ENCODE measurements around the gene POMGNT1. TPM values are rescaled to one million over a fixed set of nuclear protein-coding genes. Genes with fewer than 3 reads are reported as not detected.

POMGNT1 gene
- total and polyA plus RNA-seq, 2 of the 8 experiments (the other 6 are each of a cell fraction or from before 2014, with no cell fraction given) = 28.0 to 40.3 TPM

- no peak overlapping the region for H3K4me2 ChIP-seq (ENCODE audit: insufficient read depth in 1 of 2, low read depth in 2 of 2, low read length in 2 of 2)
- H3K36me3 ChIP-seq (ENCODE audit: control insufficient read depth in 2 of 4, insufficient read depth in 4 of 4, low read length in 3 of 4) = peaks cover 0 to 11% (median 9%) of the 10 kb centered on the region in 4 experiments; a peak in 5 of 8 replicates
- no peak overlapping the region for H4K8ac ChIP-seq (ENCODE audit: extremely low read depth, insufficient read depth, low read length)
- no peak overlapping the region for H3K14ac ChIP-seq (ENCODE audit: insufficient read length)
- H3K23ac ChIP-seq (ENCODE audit: insufficient read length) = no peak overlapping the region
- CTCF ChIA-PET (ENCODE audit: partially characterized antibody) = interaction anchor here (0.9 to 5.8 kb wide), 7 partner anchors 8 to 156 kb away, joined by 3 to 35 read pairs (median 4); no protein-coding TSS in a partner anchor
- H3K9me3 ChIP-seq (ENCODE audit: insufficient read depth in 2 of 2, low read depth in 1 of 2, low read length in 1 of 2) = no peaks in the 10 kb centered on the region
- H3K79me2 ChIP-seq (ENCODE audit: control insufficient read depth in 1 of 2, insufficient read depth in 2 of 2, low read length in 2 of 2) = no peaks in the 10 kb centered on the region
- H3K4ac ChIP-seq (replicated peaks; ENCODE audit: insufficient read length, low read depth, low read length) = no peak overlapping the region
- H3K9ac ChIP-seq (replicated peaks in 1 of 4; ENCODE audit: extremely low read depth in 1 of 4, low read depth in 3 of 4, low read length in 3 of 4) = no peak overlapping the region
- DNase-seq (ENCODE audit: low read depth in 1 of 2, low spot score in 2 of 2) (no peak), FAIRE-seq (no peak)
- H2BK12ac ChIP-seq (ENCODE audit: low read depth, low read length) = no peak overlapping the region
- no peak overlapping the region for H2BK15ac ChIP-seq (ENCODE audit: low read length)
- H3K18ac ChIP-seq (ENCODE audit: extremely low read depth, low read length) = no peak overlapping the region
- no peak overlapping the region for H2BK120ac ChIP-seq (replicated peaks; ENCODE audit: low read depth, low read length)
- no peak overlapping the region for H3K4me3 ChIP-seq (ENCODE audit: extremely low read depth in 1 of 4, insufficient read depth in 2 of 4, low read depth in 3 of 4, low read length in 4 of 4)
- H3K27ac ChIP-seq (ENCODE audit: low read depth, low read length) = no peak overlapping the region
- 95% methylated on average over 10 of the region's 10 CpGs; no CpG with 5 or more reads in 1 of the 2 experiments for WGBS, 2 experiments (ENCODE audit: extremely low coverage in 1 of 2, insufficient coverage in 1 of 2, insufficient read length in 1 of 2, insufficient replicate concordance in 2 of 2, low coverage in 1 of 2, low lambda C conversion rate in 2 of 2, missing lambda C conversion rate in 1 of 2)
- peaks cover 0 to 3% of the 10 kb centered on the region in 2 experiments for H4K20me1 ChIP-seq (replicated peaks in 1 of 2; ENCODE audit: control insufficient read depth in 1 of 2, insufficient read depth in 2 of 2, low read length in 2 of 2)
- H2BK20ac ChIP-seq (ENCODE audit: low read length) = no peak overlapping the region
- H3K79me1 ChIP-seq (ENCODE audit: low read depth, low read length) = no peaks in the 10 kb centered on the region
- no peaks in the 10 kb centered on the region for H3K23me2 ChIP-seq (ENCODE audit: low read depth, low read length)
- H4K5ac ChIP-seq (ENCODE audit: insufficient read length, low read depth, low read length) = no peak overlapping the region
- no peak overlapping the region for H3K56ac ChIP-seq (replicated peaks; ENCODE audit: insufficient read length, low read depth, low read length)
- H3K27me3 ChIP-seq (replicated peaks in 1 of 4; ENCODE audit: control insufficient read depth in 3 of 4, extremely low read depth in 1 of 4, insufficient read depth in 3 of 4, low read length in 3 of 4) = no peaks in the 10 kb centered on the region
- no peaks in the 10 kb centered on the region for H3K4me1 ChIP-seq (replicated peaks in 1 of 4; ENCODE audit: control insufficient read depth in 3 of 4, insufficient read depth in 4 of 4, low read length in 3 of 4)
- no peak overlapping the region for H2BK5ac ChIP-seq (ENCODE audit: low read depth, low read length)
- no peak overlapping the region for H2AK5ac ChIP-seq (ENCODE audit: low read depth, low read length)
- H4K91ac ChIP-seq (replicated peaks; ENCODE audit: insufficient read length, low read length) = no peak overlapping the region
- POLR2A ChIA-PET (ENCODE audit: partially characterized antibody) = interaction anchor here (0.6 to 1.6 kb wide), 4 partner anchors 11 to 502 kb away, joined by 3 to 5 read pairs (median 4); partner anchors contain the start of gene LURAP1
- no peak overlapping the region for H2AFZ ChIP-seq (ENCODE audit: low read length)
- TF ChIP-seq PHF8 (conservative IDR thresholded peaks at IDR 0.05; ENCODE audit: low read depth, low read length) (no peak), NRF1 (IDR thresholded peaks at IDR 0.05; ENCODE audit: low read depth, low read length) (no peak)
Observed at GRCh38 chr1:46192171-46192570, 6.1 kb downstream of the POMGNT1 start.
